ENCODE measurements around the gene MAP6D1.

DNA sequence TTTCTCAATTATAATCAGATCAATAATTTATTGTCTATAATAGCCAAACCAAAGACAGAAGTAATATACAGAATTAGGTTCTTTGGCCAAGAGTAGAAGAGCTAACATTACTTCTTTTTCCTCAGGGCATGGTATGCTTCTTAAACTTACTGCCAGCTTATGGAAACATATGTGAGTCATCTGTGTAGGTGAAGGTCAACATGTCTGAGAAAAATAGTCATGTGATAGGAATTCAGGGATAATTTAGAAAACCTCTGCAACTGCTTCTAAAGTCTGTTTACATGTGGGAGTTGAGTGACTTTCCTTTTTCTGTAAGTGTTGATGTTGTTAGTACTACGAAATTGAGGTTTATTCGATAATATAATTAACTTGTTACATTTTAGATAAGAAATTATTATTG lies 19.2 kb upstream of the MAP6D1 start:
- TF ChIP-seq POLR2A (IDR thresholded peaks at IDR 0.05; ENCODE audit: low read depth, low read length): no peak
- no peak for TF ChIP-seq POLR2AphosphoS5 (IDR thresholded peaks at IDR 0.05; ENCODE audit: low read depth, low read length)
